A549 (cell line): ENCODE measurements around the gene AQP4.

Experiments used
- CTCF ChIP-seq: fragments of >200 bp; sonication (Bioruptor Twin); formaldehyde crosslinking; IDR thresholded peaks from 3 replicates; pipeline ENCODE4 v1.5.1; 2016
- ESRRA ChIP-seq: fragments of 150-350 bp; IDR thresholded peaks from 2 replicates; pipeline ENCODE4 v1.6.1; 2014; ENCODE audit warnings: mild to moderate bottlenecking, low read length, borderline replicate concordance
- HDAC2 ChIP-seq: fragments of 200-600 bp; sonication (generic); IDR thresholded peaks from 2 replicates; pipeline ENCODE4 v1.6.1; 2016
- MAX ChIP-seq: IDR thresholded peaks from 2 replicates; pipeline ENCODE4 v1.6.1; 2012
- MYC ChIP-seq: IDR thresholded peaks from 2 replicates; pipeline ENCODE4 v1.6.1; 2012; ENCODE audit warnings: mild to moderate bottlenecking, inconsistent platforms, low read length, improper control_type of control experiment, borderline replicate concordance
- NR3C1 ChIP-seq: fragments of >200 bp; sonication (Bioruptor Twin); formaldehyde crosslinking; IDR thresholded peaks from 3 replicates; pipeline ENCODE4 v1.6.1; 2017
- POLR2A ChIP-seq: IDR thresholded peaks from 2 replicates; pipeline ENCODE4 v1.6.1; 2012; ENCODE audit warnings: mild to moderate bottlenecking, low read length
- RFX5 ChIP-seq: fragments of 450-650 bp; IDR thresholded peaks from 2 replicates; pipeline ENCODE4 v1.7.1; 2014; ENCODE audit warnings: antibody characterized with exemption, mild to moderate bottlenecking, moderate library complexity
- ZSCAN20 ChIP-seq: fragments of 250-450 bp; sonication (Bioruptor Pico); IDR thresholded peaks from 2 replicates; pipeline ENCODE4 v1.8.0; 2022; ENCODE audit warnings: mild to moderate bottlenecking, moderate library complexity

GRCh38 chr18:26812462-26812861 is 53.0 kb downstream of the AQP4 start:
- TF ChIP-seq HDAC2 (no peak), CTCF (no peak), ZSCAN20 (CRISPR knock-in tag) (no peak), MYC (no peak), ESRRA (no peak), POLR2A (no peak), MAX (no peak), NR3C1 (no peak), RFX5 (no peak)
